Measurements from ENCODE around the gene BIVM. TPM values are rescaled to one million over a fixed set of nuclear protein-coding genes. Genes with fewer than 3 reads are reported as not detected.

The BIVM gene
- total RNA-seq, 2 experiments from 2014 or later, result 17.3 to 18.4 TPM

DNA sequence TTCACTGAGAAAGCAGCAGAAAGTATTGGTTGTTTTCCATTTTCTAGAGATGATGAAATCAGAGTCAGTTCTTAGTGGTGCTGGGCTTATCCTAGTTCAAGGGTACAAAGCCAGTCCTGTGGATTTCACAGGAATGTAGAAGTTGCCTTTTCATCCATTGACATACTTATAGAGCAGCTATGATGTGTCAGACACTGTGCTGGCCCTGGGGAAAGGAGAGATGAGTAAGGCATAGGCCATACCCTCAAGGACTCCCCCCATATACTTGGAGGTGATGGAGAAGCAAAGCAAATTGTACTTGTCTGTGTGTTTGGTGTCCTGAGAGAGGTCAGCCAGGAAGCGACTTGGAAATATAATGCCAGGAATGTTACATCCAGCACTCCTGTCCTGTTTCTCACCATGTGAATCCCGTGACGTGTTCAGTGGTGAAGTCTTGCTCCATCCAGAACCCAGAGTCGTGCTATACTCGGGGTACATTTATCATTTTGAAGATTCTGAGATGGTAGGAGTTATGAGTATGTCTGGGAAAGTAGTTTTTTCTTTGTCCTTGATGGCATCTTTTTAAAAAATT is 69.5 kb downstream of the BIVM start:
- no peak for ATAC-seq
- TF ChIP-seq CTCF (IDR thresholded peaks at IDR 0.05), result no peak
- POLR2A ChIA-PET, result no interaction called here
- Mint-ChIP-seq H3K36me3 (ENCODE audit: low read depth) (peaks cover 41% of the 10 kb centered on the region), H3K9me3 (no peaks in the 10 kb centered on the region), H3K27me3 (no peaks in the 10 kb centered on the region), H3K4me1 (ENCODE audit: low read depth) (peaks cover 35% of the 10 kb centered on the region), H3K4me3 (no peak overlapping the region), H3K27ac (no peak overlapping the region)
- CTCF ChIA-PET, result interaction anchor here (0.7 kb wide), 1 partner anchor 144 kb away, joined by 3 read pairs; no protein-coding TSS in a partner anchor
- no peak for DNase-seq
- intact Hi-C loops (cut with micrococcal nuclease), result no loop called here

DNA sequence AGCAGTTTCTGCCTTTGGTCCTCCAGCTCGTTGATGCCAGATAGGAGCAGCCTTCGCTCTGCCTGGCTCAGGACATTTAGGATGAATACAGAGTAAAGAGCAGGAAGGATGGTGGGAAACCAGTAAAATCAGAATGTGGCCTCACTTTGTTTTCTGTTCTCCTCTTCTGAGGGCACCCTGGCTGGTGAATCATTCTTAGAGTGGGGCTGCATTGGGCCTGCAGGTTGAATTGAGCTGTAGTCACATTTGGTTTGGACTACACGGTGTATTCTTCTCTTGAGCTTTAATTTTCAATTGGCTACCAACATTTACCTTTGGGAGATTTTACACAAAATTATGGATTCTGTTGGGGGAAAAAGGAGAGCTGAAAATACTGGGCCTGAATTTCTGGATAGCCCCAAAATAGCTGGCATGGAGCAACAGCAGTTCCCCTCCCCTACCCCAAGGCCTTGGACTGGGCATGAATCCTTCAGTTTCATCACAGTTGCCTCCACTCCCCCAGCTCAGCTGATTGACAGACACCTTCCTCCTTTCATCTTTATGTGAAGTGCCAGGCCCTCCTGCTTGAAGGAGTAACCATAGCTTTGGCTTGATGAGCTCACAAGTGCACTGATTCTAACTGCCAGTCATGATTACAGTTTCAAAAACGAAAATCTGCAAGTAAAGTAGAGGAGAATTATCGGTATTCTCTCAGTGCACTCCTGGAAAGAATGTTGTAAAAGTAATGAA is 71.2 kb downstream of the BIVM start:
- ATAC-seq, result peak; percentile 24

DNA sequence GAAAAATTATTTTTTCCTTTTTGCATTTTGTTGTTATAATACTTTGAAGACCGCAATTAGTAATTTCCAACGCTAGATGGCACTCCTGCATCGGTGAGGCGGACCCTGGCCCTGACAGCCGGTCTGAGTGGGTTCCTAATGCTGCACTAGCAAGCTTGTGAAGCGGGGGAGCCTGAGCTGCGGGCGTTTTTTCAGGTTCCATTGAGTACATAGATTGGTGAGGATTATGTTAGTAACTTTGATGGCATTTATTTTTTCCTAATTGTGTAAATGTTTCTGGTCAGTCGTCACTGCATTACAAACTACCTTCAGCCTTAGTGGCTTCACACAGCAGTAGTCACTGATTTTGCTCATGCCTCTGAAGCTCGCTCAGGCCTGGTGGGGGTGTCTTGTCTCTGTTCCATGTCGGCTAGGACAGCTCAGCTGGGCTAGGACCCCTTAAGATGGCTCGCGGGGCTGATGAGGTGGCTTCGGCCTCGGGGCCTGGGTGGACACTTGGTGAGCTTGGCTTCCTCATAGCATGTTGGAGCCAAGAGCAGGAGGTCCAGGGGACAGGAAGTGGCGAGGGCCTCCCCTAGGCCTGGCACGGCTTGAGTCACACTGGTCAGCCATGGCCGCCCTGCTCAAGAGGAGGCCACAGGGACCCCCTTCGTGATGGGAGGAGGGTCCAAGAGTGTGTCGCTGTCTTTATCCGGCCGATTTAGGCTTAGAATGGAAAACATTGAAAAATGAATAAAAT is 71.9 kb downstream of the BIVM start:
- H3K27me3 Mint-ChIP-seq, result no peaks in the 10 kb centered on the region
- H3K9me3 Mint-ChIP-seq, result no peaks in the 10 kb centered on the region
- TF ChIP-seq CTCF (IDR thresholded peaks at IDR 0.05), result peak; percentile 91
- peaks cover 35% of the 10 kb centered on the region for H3K4me1 Mint-ChIP-seq (ENCODE audit: low read depth)
- ChIA-PET CTCF (interaction anchor here (0.7 to 2.2 kb wide), 36 partner anchors 9 to 293 kb away, joined by 3 to 39 read pairs (median 6); partner anchors contain the start of gene ERCC5), POLR2A (interaction anchor here (0.9 to 1.3 kb wide), 2 partner anchors 12 to 26 kb away, joined by 3 read pairs; no protein-coding TSS in a partner anchor)
- peaks cover 41% of the 10 kb centered on the region for H3K36me3 Mint-ChIP-seq (ENCODE audit: low read depth)
- no peak overlapping the region for H3K4me3 Mint-ChIP-seq
- DNase-seq (peak; percentile 67), ATAC-seq (peak; percentile 76)
- no peak overlapping the region for H3K27ac Mint-ChIP-seq
- intact Hi-C loops (cut with micrococcal nuclease), result no loop called here

More for the DNA sequence above, 71.2 kb downstream of the BIVM start:
- peaks cover 35% of the 10 kb centered on the region for H3K4me1 Mint-ChIP-seq (ENCODE audit: low read depth)
- peaks cover 40% of the 10 kb centered on the region for H3K36me3 Mint-ChIP-seq (ENCODE audit: low read depth)
- intact Hi-C loops (cut with micrococcal nuclease), result no loop called here
- DNase-seq, result no peak
- CTCF ChIA-PET, result interaction anchor here (0.6 to 2.2 kb wide), 39 partner anchors 8 to 293 kb away, joined by 3 to 39 read pairs (median 5); partner anchors contain the start of gene ERCC5
- no peaks in the 10 kb centered on the region for H3K27me3 Mint-ChIP-seq
- H3K9me3 Mint-ChIP-seq, result no peaks in the 10 kb centered on the region
- H3K27ac Mint-ChIP-seq, result peak overlapping the region; percentile 69
- no peak overlapping the region for H3K4me3 Mint-ChIP-seq
- TF ChIP-seq CTCF (IDR thresholded peaks at IDR 0.05), result no peak
- POLR2A ChIA-PET, result interaction anchor here (1.3 kb wide), 1 partner anchor 25 kb away, joined by 3 read pairs; no protein-coding TSS in a partner anchor

DNA sequence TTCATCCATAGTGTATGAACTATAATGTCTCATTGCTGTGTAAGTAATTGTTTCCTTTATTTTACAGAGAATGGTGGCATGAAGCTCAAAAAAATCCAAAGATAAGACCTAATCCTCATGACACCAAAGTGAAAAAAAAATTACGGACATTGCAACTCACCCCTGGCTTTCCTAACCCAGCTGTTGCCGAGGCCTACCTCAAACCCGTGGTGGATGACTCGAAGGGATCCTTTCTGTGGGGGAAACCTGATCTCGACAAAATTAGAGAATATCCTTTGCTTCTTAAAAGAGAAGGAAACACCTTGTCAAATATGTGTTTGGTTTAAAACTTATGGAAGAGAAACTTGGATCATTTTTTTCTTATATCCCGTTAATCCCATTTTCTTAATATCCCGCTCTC is 73.2 kb downstream of the BIVM start:
- no peak for TF ChIP-seq CTCF (IDR thresholded peaks at IDR 0.05)
- ATAC-seq (no peak), DNase-seq (no peak)
- peak overlapping the region; percentile 86 for H3K27ac Mint-ChIP-seq
- no peaks in the 10 kb centered on the region for H3K27me3 Mint-ChIP-seq
- intact Hi-C loops (cut with micrococcal nuclease), result no loop called here
- peaks cover 35% of the 10 kb centered on the region for H3K4me1 Mint-ChIP-seq (ENCODE audit: low read depth)
- POLR2A ChIA-PET, result no interaction called here
- H3K36me3 Mint-ChIP-seq (ENCODE audit: low read depth), result peaks cover 42% of the 10 kb centered on the region
- no peak overlapping the region for H3K4me3 Mint-ChIP-seq
- H3K9me3 Mint-ChIP-seq, result no peaks in the 10 kb centered on the region
- CTCF ChIA-PET, result interaction anchor here (1.3 kb wide), 1 partner anchor 283 kb away, joined by 4 read pairs; no protein-coding TSS in a partner anchor

All from activated CD8-positive, alpha-beta T cell treated with anti-CD3 and anti-CD28 coated beads for 36 hours (primary cell).